K562 treated with DMSO at 1 percent for 24 hours (cell line): ENCODE measurements around the gene ZNF268. TPM values are rescaled to one million over a fixed set of nuclear protein-coding genes. Genes with fewer than 3 reads are reported as not detected.

Experiments
- total RNA-seq: library from RNA; unstranded; fragments of 300-600 nt; gene quantifications from 2 replicates; pipeline ENCODE4 v1.2.3, GENCODE V29; 2022; ENCODE audit warnings: low read depth; ENCODE audit not compliant: insufficient read depth

The ZNF268 gene
- 6.8 and 8.0 TPM in 2 replicates for total RNA-seq

DNA sequence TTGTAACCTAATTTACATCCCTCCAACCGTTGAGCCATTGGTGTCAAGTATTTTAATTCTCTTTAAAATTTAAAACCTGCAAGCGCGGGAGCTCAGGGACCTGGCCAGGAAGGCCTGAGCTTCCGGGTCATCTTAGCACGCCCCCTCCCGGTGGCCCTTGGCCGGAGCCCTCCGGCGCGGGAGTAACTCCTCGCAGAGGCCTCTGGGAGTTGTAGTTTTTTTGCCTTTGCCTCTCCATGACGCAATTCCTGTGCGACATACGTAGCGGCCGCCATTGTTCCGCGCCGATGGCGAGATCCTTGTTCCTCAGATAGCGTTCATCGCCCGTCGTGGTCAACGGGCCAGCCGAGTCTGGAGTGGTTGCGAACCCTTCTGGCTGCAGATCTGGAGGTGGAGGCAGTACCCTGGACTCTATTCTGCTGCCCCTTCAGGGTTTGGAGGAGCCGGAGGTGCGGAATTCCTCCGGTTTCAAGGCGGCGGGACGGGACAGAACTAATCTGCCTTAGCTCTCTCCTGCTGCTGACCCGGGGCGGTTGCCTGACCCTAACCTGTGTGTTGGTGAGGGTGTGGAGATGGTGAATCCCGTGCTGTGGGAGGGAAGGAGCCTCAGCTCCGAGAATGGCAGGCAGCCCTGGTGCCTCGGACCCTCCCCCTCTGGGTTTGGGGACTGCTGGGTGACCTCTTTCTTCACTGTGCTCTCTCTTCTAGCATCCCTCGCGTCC is at the start of gene ZNF268:
ZNF268 (plus strand) TSS at position 258 of the 722 bp plus-strand sequence. CDS start 503 bp downstream, outside the sequence.

DNA sequence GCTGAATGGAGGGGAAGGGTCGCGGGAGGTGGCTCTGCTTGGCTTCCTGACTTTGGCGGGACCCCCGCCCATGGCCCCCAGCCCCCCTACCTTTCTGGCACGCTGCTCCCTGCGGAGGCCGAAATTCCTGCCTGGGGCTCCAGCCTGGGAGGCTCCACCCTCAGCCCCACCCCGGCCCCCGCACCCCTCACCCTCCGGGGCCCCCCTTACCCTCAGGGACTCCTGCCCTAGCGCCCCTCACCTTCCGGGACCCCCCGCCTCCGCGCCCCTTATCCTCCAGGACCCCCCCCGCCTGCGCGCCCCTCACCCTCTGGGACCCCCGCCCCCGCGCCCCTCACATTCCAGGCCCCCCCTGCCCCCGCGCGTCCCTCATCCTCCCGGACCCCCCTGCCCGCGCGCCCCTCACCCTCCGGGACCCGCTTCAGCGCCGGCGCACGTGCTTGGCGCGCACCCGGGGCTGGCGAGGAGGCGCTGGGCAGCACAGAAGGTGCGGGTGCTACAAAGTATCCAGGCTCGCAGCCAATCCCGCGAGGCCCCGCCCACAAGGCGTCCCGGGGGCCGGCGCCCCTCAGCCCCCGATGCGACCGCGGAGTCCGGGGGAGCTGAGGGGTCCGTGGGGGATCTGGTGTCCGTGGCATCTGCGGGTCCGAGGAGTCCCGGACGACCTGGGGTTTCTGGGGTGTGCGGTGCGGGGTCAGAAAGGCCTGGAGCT is 54.3 kb downstream of the ZNF268 start, which contains the start of gene ANHX:
ANHX (minus strand) TSS at position 477 of the 712 bp plus-strand sequence. CDS start 1,521 bp downstream, outside the sequence.

Other genes starting within 250 kb of the ZNF268 start
- gene ZNF605, start 225.2 kb upstream of the ZNF268 start, total RNA-seq = 0.37 and 0.50 TPM in 2 replicates
- 4.5 and 6.0 TPM in 2 replicates for gene ZNF26, start 195.1 kb upstream of the ZNF268 start, total RNA-seq
- gene ZNF84, start 144.0 kb upstream of the ZNF268 start, total RNA-seq = 3.7 and 6.0 TPM in 2 replicates
- 3.0 and 6.0 TPM in 2 replicates for gene ZNF140, start 100.6 kb upstream of the ZNF268 start, total RNA-seq
- gene ZNF891, start 51.2 kb upstream of the ZNF268 start, total RNA-seq = 0.23 and 0.25 TPM in 2 replicates
- gene ZNF10, start 50.9 kb upstream of the ZNF268 start, total RNA-seq = 2.6 and 6.5 TPM in 2 replicates
- not detected in 2 replicates for gene ANHX, start 54.4 kb downstream of the ZNF268 start, total RNA-seq